ENCODE data around the gene SUPT5H. TPM values are rescaled to one million over a fixed set of nuclear protein-coding genes. Genes with fewer than 3 reads are reported as not detected.
A peak's percentile ranks its signal among the peaks of the same experiment; 100 is the strongest.

SUPT5H gene
- total RNA-seq, 1 experiment from 2014 or later: 171 TPM

DNA sequence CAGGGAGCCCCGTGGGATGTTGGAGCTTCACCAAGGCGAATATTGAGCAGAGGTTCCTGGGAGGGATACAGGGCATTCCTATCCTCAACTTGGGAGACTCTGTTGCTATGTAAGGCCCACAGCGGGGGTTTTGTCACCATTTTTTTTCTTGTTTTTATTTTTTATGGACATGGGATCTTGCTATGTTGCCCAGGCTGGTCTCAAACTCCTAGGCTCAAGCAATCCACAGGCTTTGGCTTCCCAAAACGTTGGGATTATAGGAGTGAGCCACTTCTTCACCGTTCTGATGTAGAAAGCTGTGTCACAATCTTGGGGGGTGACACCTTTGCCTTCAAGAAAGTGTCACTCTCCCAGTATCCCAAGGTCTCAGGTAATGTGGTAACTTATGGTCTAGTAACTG, 56.0 kb downstream of the SUPT5H start:
- Histone ChIP-seq H3K9me3 (no peaks in the 10 kb centered on the region), H3K27me3 (replicated peaks; ENCODE audit: control insufficient read depth, insufficient read depth, low read length) (peaks cover 1% of the 10 kb centered on the region), H3K4me3 (ENCODE audit: low read depth, low read length) (no peak overlapping the region), H3K36me3 (ENCODE audit: control insufficient read depth, insufficient read depth, low read length) (no peaks in the 10 kb centered on the region), H3K4me1 (peaks cover 18% of the 10 kb centered on the region)
- ChIA-PET CTCF (interaction anchor here (0.9 kb wide), 1 partner anchor 33 kb away, joined by 3 read pairs; no protein-coding TSS in a partner anchor), POLR2A (no interaction called here)
- no TSS peak for BruUV-seq (replicated peaks)
- Mint-ChIP-seq H3K27me3 (ENCODE audit: insufficient read depth, unreplicated experiment) (peaks cover 31% of the 10 kb centered on the region), H3K27ac (ENCODE audit: unreplicated experiment) (no peak overlapping the region), H3K9me3 (ENCODE audit: unreplicated experiment) (no peaks in the 10 kb centered on the region), H3K36me3 (ENCODE audit: insufficient read depth, unreplicated experiment) (no peaks in the 10 kb centered on the region), H3K4me1 (ENCODE audit: low read depth, unreplicated experiment) (peaks cover 16% of the 10 kb centered on the region), H3K4me3 (ENCODE audit: unreplicated experiment) (no peak overlapping the region)
- TF ChIP-seq, protein P1, sequence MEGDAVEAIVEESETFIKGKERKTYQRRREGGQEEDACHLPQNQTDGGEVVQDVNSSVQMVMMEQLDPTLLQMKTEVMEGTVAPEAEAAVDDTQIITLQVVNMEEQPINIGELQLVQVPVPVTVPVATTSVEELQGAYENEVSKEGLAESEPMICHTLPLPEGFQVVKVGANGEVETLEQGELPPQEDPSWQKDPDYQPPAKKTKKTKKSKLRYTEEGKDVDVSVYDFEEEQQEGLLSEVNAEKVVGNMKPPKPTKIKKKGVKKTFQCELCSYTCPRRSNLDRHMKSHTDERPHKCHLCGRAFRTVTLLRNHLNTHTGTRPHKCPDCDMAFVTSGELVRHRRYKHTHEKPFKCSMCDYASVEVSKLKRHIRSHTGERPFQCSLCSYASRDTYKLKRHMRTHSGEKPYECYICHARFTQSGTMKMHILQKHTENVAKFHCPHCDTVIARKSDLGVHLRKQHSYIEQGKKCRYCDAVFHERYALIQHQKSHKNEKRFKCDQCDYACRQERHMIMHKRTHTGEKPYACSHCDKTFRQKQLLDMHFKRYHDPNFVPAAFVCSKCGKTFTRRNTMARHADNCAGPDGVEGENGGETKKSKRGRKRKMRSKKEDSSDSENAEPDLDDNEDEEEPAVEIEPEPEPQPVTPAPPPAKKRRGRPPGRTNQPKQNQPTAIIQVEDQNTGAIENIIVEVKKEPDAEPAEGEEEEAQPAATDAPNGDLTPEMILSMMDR (IDR thresholded peaks at IDR 0.05; ENCODE audit: insufficient read depth in 1 of 2, low read depth in 1 of 2, low read length in 1 of 2, severe bottlenecking in 1 of 2, unreplicated experiment in 1 of 2): no peak
- intact Hi-C loops (cut with micrococcal nuclease; ENCODE audit: unreplicated experiment): no loop called here
- DNase-seq: no peak

DNA sequence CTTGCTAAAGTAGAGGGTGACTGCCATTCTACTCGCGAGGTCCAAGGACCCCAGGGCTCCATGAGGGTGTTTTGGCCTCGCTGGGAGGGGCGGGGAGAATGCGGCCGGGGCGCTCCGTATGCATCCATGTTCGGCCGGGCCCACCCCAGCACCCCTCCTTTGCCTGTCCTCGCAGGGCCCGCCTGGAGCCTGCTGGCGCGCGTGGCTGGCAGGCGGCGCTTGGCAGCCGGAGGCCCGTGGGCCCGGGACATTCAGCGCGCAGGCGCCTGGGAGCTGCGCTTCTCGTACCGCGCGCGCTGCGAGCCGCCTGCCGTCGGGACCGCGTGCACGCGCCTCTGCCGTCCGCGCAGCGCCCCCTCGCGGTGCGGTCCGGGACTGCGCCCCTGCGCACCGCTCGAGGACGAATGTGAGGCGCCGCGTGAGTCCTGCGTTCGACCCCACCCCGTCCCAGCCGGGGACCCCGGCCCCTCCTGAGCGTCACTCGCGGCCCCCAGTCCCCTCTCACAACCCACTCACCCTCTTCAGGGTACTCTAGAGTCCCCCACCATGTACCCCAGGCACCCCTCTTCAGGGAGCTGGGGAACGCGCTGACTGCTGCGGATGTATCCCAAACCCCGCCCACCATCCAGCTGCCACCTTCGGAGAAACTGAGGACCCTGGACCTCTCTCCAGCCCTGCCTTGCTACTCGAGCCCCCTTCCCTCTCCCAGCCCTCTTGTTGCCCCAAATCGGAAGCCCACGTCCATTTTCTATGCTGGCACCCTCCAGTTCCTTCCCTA, 57.4 kb downstream of the SUPT5H start:
- no peaks in the 10 kb centered on the region for H3K36me3 ChIP-seq (ENCODE audit: control insufficient read depth, insufficient read depth, low read length)
- peaks cover 1% of the 10 kb centered on the region for H3K27me3 ChIP-seq (replicated peaks; ENCODE audit: control insufficient read depth, insufficient read depth, low read length)
- peaks cover 31% of the 10 kb centered on the region for H3K27me3 Mint-ChIP-seq (ENCODE audit: insufficient read depth, unreplicated experiment)
- peaks cover 5% of the 10 kb centered on the region for H3K36me3 Mint-ChIP-seq (ENCODE audit: insufficient read depth, unreplicated experiment)
- H3K9me3 Mint-ChIP-seq (ENCODE audit: unreplicated experiment): no peaks in the 10 kb centered on the region
- H3K9me3 ChIP-seq: no peaks in the 10 kb centered on the region
- peaks cover 15% of the 10 kb centered on the region for H3K4me1 ChIP-seq
- POLR2A ChIA-PET: interaction anchor here (0.6 to 0.9 kb wide), 3 partner anchors 62 to 71 kb away, joined by 3 to 5 read pairs (median 3); partner anchors contain the start of gene RPS16
- CTCF ChIA-PET: interaction anchor here (0.6 to 1.7 kb wide), 12 partner anchors 11 to 67 kb away, joined by 3 to 12 read pairs (median 6); partner anchors contain the start of genes EID2, EID2B and RPS16
- TF ChIP-seq, protein P1 (IDR thresholded peaks at IDR 0.05; ENCODE audit: insufficient read depth in 1 of 2, low read depth in 1 of 2, low read length in 1 of 2, severe bottlenecking in 1 of 2, unreplicated experiment in 1 of 2): peak; percentile 79 to 99
- intact Hi-C loops (cut with micrococcal nuclease; ENCODE audit: unreplicated experiment): loop anchor here (2.0 kb wide), 1 partner anchor 58 kb away; the partner anchor contains the start of gene SUPT5H
- H3K27ac Mint-ChIP-seq (ENCODE audit: unreplicated experiment): no peak overlapping the region
- peak overlapping the region; percentile 29 for H3K4me3 ChIP-seq (ENCODE audit: low read depth, low read length)
- DNase-seq: peak; percentile 67 to 90
- H3K4me3 Mint-ChIP-seq (ENCODE audit: unreplicated experiment): peak overlapping the region; percentile 64
- peaks cover 16% of the 10 kb centered on the region for H3K4me1 Mint-ChIP-seq (ENCODE audit: low read depth, unreplicated experiment)
- BruUV-seq (replicated peaks): no TSS peak

DNA sequence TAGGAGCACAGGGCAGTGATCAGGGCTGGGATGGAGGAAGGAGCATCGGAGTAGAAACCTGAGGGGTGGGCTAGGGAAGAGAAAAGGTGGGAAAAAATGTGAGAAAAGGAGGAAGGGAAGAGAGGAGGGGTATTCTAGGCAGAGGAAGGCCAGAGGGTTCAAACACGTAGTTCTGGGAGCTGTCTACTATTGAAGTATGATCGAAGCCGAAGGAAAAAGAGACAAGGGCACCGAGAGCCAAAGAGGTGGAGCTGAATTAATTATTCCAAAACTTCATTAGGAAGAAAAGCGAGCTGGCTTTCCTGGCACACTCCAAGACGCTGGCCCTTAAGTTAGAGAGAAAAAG, 61.2 kb downstream of the SUPT5H start:
- no peaks in the 10 kb centered on the region for H3K27me3 ChIP-seq (replicated peaks; ENCODE audit: control insufficient read depth, insufficient read depth, low read length)

More for the DNA sequence above, 61.2 kb downstream of the SUPT5H start:
- TF ChIP-seq, protein P1 (IDR thresholded peaks at IDR 0.05; ENCODE audit: insufficient read depth in 1 of 2, low read depth in 1 of 2, low read length in 1 of 2, severe bottlenecking in 1 of 2, unreplicated experiment in 1 of 2): no peak
- intact Hi-C loops (cut with micrococcal nuclease; ENCODE audit: unreplicated experiment): no loop called here
- H3K9me3 ChIP-seq: no peaks in the 10 kb centered on the region
- H3K36me3 Mint-ChIP-seq (ENCODE audit: insufficient read depth, unreplicated experiment): peaks cover 5% of the 10 kb centered on the region
- peaks cover 15% of the 10 kb centered on the region for H3K27me3 Mint-ChIP-seq (ENCODE audit: insufficient read depth, unreplicated experiment)
- peak overlapping the region; percentile 21; the same call in 1 of the 2 replicates for H3K4me3 ChIP-seq (ENCODE audit: low read depth, low read length)
- H3K4me1 ChIP-seq: peaks cover 11% of the 10 kb centered on the region
- ChIA-PET POLR2A (no interaction called here), CTCF (interaction anchor here (1.1 kb wide), 1 partner anchor 9 kb away, joined by 5 read pairs; no protein-coding TSS in a partner anchor)
- no peaks in the 10 kb centered on the region for H3K36me3 ChIP-seq (ENCODE audit: control insufficient read depth, insufficient read depth, low read length)
- no peaks in the 10 kb centered on the region for H3K4me1 Mint-ChIP-seq (ENCODE audit: low read depth, unreplicated experiment)
- no peak for DNase-seq
- H3K9me3 Mint-ChIP-seq (ENCODE audit: unreplicated experiment): no peaks in the 10 kb centered on the region
- peak overlapping the region; percentile 70 for H3K4me3 Mint-ChIP-seq (ENCODE audit: unreplicated experiment)
- no TSS peak for BruUV-seq (replicated peaks)
- H3K27ac Mint-ChIP-seq (ENCODE audit: unreplicated experiment): no peak overlapping the region

All from Caco-2 (cell line).